WTC11 (cell line): ENCODE measurements around the gene EIF2A. TPM values are rescaled to one million over a fixed set of nuclear protein-coding genes. Genes with fewer than 3 reads are reported as not detected.

Experiments
- ATAC-seq: fragments of 200-7000 bp; cut with Tn5 transposase; 2 replicates; pipeline ENCODE4 v1.10.0; 2021; ENCODE audit warnings: mild to moderate bottlenecking, moderate library complexity
- CTCF ChIA-PET: fragments of 300-600 bp; sonication (Branson Sonifier 250); formaldehyde crosslinking; loops from one replicate; lab custom pipeline; 2021; ENCODE audit warnings: antibody characterized with exemption; lab: Charles Lee
- POLR2A ChIA-PET: fragments of 350-600 bp; sonication (Branson Sonifier 250); formaldehyde crosslinking; loops from one replicate; lab custom pipeline; 2021; ENCODE audit warnings: antibody characterized with exemption; lab: Charles Lee
- DNase-seq: peaks from one replicate; pipeline ENCODE4 v3.0.0; 2021; ENCODE audit warnings: low spot score
- H3K27ac Mint-ChIP-seq: 2 replicates; pipeline ENCODE4 v1.8.0; 2021; ENCODE audit warnings: mixed read lengths
- H3K27me3 Mint-ChIP-seq: 2 replicates; pipeline ENCODE4 v1.8.0; 2021; ENCODE audit warnings: low read depth, mild to moderate bottlenecking, moderate library complexity, mixed read lengths
- H3K36me3 Mint-ChIP-seq: 2 replicates; pipeline ENCODE4 v1.8.0; 2021; ENCODE audit warnings: mixed read lengths
- H3K4me1 Mint-ChIP-seq: 2 replicates; pipeline ENCODE4 v1.8.0; 2022; ENCODE audit warnings: mixed read lengths
- H3K4me3 Mint-ChIP-seq: 2 replicates; pipeline ENCODE4 v1.8.0; 2021; ENCODE audit warnings: mild to moderate bottlenecking, moderate library complexity, mixed read lengths
- H3K9me3 Mint-ChIP-seq: 2 replicates; pipeline ENCODE4 v1.8.0; 2021; ENCODE audit warnings: mixed read lengths
- ATF1 ChIP-seq: sonication (generic); formaldehyde crosslinking; IDR thresholded peaks from 2 replicates; pipeline ENCODE4 v1.8.1; 2023; ENCODE audit warnings: mild to moderate bottlenecking, moderate library complexity, missing genetic modification reagents
- ATF2 ChIP-seq: sonication (generic); formaldehyde crosslinking; IDR thresholded peaks from 2 replicates; pipeline ENCODE4 v1.8.1; 2022; ENCODE audit warnings: low read depth, missing genetic modification reagents, borderline replicate concordance
- CBFB ChIP-seq: sonication (generic); formaldehyde crosslinking; IDR thresholded peaks from 2 replicates; pipeline ENCODE4 v1.8.1; 2022; ENCODE audit warnings: mild to moderate bottlenecking, low read depth, missing genetic modification reagents
- CREM ChIP-seq: sonication (generic); formaldehyde crosslinking; IDR thresholded peaks from 2 replicates; pipeline ENCODE4 v1.8.1; 2022; ENCODE audit warnings: mild to moderate bottlenecking, missing genetic modification reagents, moderate library complexity
- EMX1 ChIP-seq: fragments of 250-450 bp; sonication (Bioruptor Pico); IDR thresholded peaks from 2 replicates; pipeline ENCODE4 v1.8.0; 2021; ENCODE audit warnings: mild to moderate bottlenecking
- ETV6 ChIP-seq: sonication (generic); formaldehyde crosslinking; IDR thresholded peaks from 2 replicates; pipeline ENCODE4 v1.8.1; 2022; ENCODE audit warnings: mild to moderate bottlenecking, missing genetic modification reagents
- IRF2 ChIP-seq: sonication (generic); formaldehyde crosslinking; IDR thresholded peaks from 2 replicates; pipeline ENCODE4 v1.8.0; 2022; ENCODE audit warnings: low read depth, missing genetic modification reagents, borderline replicate concordance
- KAT7 ChIP-seq: sonication (generic); formaldehyde crosslinking; IDR thresholded peaks from 2 replicates; pipeline ENCODE4 v1.8.1; 2023; ENCODE audit warnings: missing genetic modification reagents, mild to moderate bottlenecking, borderline replicate concordance
- NFE2L1 ChIP-seq: sonication (generic); formaldehyde crosslinking; IDR thresholded peaks from 2 replicates; pipeline ENCODE4 v1.8.1; 2023; ENCODE audit warnings: missing genetic modification reagents
- NFYB ChIP-seq: sonication (generic); formaldehyde crosslinking; conservative IDR thresholded peaks from 2 replicates; pipeline ENCODE4 v1.8.0; 2022; ENCODE audit warnings: low read depth, missing genetic modification reagents
- NR3C1 ChIP-seq: sonication (generic); formaldehyde crosslinking; conservative IDR thresholded peaks from 2 replicates; pipeline ENCODE4 v1.8.1; 2023; ENCODE audit warnings: low read depth, mild to moderate bottlenecking, missing genetic modification reagents
- SMAD3 ChIP-seq: sonication (generic); formaldehyde crosslinking; IDR thresholded peaks from 2 replicates; pipeline ENCODE4 v1.8.0; 2022; ENCODE audit warnings: missing genetic modification reagents, mild to moderate bottlenecking, borderline replicate concordance
- SOX15 ChIP-seq: fragments of 250-450 bp; sonication (Bioruptor Pico); IDR thresholded peaks from 2 replicates; pipeline ENCODE4 v1.9.0; 2021; ENCODE audit warnings: mild to moderate bottlenecking
- TCF7 ChIP-seq: sonication (generic); formaldehyde crosslinking; IDR thresholded peaks from 2 replicates; pipeline ENCODE4 v1.8.0; 2022; ENCODE audit warnings: mild to moderate bottlenecking, low read depth, missing genetic modification reagents, moderate library complexity
- TEAD1 ChIP-seq: sonication (generic); formaldehyde crosslinking; IDR thresholded peaks from 2 replicates; pipeline ENCODE4 v1.8.0; 2022; ENCODE audit warnings: mild to moderate bottlenecking, missing genetic modification reagents
- ZNF121 ChIP-seq: sonication (generic); formaldehyde crosslinking; IDR thresholded peaks from 2 replicates; pipeline ENCODE4 v1.8.0; 2023; ENCODE audit warnings: missing genetic modification reagents
- ZNF263 ChIP-seq: sonication (generic); formaldehyde crosslinking; IDR thresholded peaks from 2 replicates; pipeline ENCODE4 v1.8.1; 2022; ENCODE audit warnings: low read depth, mild to moderate bottlenecking, moderate library complexity, missing genetic modification reagents
- total RNA-seq: library from RNA; stranded (reverse); gene quantifications from 3 replicates; pipeline ENCODE4 v1.2.3, GENCODE V29; 2021
- TF ChIP-seq, protein P1 (sequence below): sonication (generic); formaldehyde crosslinking; IDR thresholded peaks from 2 replicates; pipeline ENCODE4 v1.8.0; 2022; ENCODE audit warnings: mild to moderate bottlenecking, missing genetic modification reagents
- TF ChIP-seq, protein P2 (sequence below): sonication (generic); formaldehyde crosslinking; IDR thresholded peaks from 2 replicates; pipeline ENCODE4 v1.8.0; 2023; ENCODE audit warnings: missing genetic modification reagents, mild to moderate bottlenecking, borderline replicate concordance
- TF ChIP-seq, protein P3 (sequence below): sonication (generic); formaldehyde crosslinking; IDR thresholded peaks from 2 replicates; pipeline ENCODE4 v1.8.0; 2022; ENCODE audit warnings: missing genetic modification reagents

Gene EIF2A
- total RNA-seq, 1 experiment from 2014 or later, result 88.4 TPM

DNA sequence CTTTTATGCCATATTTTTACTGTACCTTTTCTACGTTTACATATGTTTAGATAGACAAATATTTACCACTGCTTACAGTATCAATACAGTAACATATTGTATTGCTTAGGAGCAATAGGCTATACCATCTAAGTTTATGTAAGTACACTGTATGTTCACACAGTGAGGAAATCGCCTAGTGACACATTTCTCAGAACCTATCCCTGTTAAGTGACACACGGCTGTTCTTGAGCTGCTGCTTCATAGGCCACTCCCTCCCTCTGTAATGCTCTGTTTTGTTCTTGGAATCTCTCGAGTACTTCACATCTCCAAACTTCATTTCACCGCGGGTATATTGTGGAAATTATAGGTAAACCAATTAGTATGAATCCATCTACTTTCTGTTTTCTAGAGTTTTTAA, 43.2 kb downstream of the EIF2A start:
- Mint-ChIP-seq H3K9me3 (no peaks in the 10 kb centered on the region), H3K27ac (no peak overlapping the region), H3K36me3 (peaks cover 11% of the 10 kb centered on the region), H3K4me1 (no peaks in the 10 kb centered on the region)
- ATAC-seq, result no peak
- CTCF ChIA-PET, result no interaction called here
- POLR2A ChIA-PET, result no interaction called here
- no peak for DNase-seq
- no peak for TF ChIP-seq TCF7 (CRISPR knock-in tag)
- TF ChIP-seq ATF2, result no peak
- TF ChIP-seq, protein P1, sequence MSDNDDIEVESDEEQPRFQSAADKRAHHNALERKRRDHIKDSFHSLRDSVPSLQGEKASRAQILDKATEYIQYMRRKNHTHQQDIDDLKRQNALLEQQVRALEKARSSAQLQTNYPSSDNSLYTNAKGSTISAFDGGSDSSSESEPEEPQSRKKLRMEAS (CRISPR knock-in tag), result no peak
- TF ChIP-seq ATF1, result no peak
- no peak for TF ChIP-seq TEAD1
- TF ChIP-seq SOX15, result no peak
- TF ChIP-seq, protein P2, sequence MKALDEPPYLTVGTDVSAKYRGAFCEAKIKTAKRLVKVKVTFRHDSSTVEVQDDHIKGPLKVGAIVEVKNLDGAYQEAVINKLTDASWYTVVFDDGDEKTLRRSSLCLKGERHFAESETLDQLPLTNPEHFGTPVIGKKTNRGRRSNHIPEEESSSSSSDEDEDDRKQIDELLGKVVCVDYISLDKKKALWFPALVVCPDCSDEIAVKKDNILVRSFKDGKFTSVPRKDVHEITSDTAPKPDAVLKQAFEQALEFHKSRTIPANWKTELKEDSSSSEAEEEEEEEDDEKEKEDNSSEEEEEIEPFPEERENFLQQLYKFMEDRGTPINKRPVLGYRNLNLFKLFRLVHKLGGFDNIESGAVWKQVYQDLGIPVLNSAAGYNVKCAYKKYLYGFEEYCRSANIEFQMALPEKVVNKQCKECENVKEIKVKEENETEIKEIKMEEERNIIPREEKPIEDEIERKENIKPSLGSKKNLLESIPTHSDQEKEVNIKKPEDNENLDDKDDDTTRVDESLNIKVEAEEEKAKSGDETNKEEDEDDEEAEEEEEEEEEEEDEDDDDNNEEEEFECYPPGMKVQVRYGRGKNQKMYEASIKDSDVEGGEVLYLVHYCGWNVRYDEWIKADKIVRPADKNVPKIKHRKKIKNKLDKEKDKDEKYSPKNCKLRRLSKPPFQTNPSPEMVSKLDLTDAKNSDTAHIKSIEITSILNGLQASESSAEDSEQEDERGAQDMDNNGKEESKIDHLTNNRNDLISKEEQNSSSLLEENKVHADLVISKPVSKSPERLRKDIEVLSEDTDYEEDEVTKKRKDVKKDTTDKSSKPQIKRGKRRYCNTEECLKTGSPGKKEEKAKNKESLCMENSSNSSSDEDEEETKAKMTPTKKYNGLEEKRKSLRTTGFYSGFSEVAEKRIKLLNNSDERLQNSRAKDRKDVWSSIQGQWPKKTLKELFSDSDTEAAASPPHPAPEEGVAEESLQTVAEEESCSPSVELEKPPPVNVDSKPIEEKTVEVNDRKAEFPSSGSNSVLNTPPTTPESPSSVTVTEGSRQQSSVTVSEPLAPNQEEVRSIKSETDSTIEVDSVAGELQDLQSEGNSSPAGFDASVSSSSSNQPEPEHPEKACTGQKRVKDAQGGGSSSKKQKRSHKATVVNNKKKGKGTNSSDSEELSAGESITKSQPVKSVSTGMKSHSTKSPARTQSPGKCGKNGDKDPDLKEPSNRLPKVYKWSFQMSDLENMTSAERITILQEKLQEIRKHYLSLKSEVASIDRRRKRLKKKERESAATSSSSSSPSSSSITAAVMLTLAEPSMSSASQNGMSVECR (CRISPR knock-in tag), result no peak
- TF ChIP-seq EMX1, result no peak
- no peak for TF ChIP-seq IRF2 (CRISPR knock-in tag)
- TF ChIP-seq NFYB (CRISPR knock-in tag), result no peak
- TF ChIP-seq NR3C1, result no peak
- TF ChIP-seq, protein P3, sequence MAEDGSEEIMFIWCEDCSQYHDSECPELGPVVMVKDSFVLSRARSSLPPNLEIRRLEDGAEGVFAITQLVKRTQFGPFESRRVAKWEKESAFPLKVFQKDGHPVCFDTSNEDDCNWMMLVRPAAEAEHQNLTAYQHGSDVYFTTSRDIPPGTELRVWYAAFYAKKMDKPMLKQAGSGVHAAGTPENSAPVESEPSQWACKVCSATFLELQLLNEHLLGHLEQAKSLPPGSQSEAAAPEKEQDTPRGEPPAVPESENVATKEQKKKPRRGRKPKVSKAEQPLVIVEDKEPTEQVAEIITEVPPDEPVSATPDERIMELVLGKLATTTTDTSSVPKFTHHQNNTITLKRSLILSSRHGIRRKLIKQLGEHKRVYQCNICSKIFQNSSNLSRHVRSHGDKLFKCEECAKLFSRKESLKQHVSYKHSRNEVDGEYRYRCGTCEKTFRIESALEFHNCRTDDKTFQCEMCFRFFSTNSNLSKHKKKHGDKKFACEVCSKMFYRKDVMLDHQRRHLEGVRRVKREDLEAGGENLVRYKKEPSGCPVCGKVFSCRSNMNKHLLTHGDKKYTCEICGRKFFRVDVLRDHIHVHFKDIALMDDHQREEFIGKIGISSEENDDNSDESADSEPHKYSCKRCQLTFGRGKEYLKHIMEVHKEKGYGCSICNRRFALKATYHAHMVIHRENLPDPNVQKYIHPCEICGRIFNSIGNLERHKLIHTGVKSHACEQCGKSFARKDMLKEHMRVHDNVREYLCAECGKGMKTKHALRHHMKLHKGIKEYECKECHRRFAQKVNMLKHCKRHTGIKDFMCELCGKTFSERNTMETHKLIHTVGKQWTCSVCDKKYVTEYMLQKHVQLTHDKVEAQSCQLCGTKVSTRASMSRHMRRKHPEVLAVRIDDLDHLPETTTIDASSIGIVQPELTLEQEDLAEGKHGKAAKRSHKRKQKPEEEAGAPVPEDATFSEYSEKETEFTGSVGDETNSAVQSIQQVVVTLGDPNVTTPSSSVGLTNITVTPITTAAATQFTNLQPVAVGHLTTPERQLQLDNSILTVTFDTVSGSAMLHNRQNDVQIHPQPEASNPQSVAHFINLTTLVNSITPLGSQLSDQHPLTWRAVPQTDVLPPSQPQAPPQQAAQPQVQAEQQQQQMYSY (CRISPR knock-in tag), result no peak
- no peak for TF ChIP-seq SMAD3 (CRISPR knock-in tag)
- TF ChIP-seq ZNF121 (CRISPR knock-in tag), result no peak
- no peak for TF ChIP-seq CREM (CRISPR knock-in tag)
- TF ChIP-seq ETV6, result no peak
- TF ChIP-seq KAT7 (CRISPR knock-in tag), result no peak
- no peak for TF ChIP-seq NFE2L1 (CRISPR knock-in tag)
- TF ChIP-seq CBFB (CRISPR knock-in tag), result no peak
- no peak for TF ChIP-seq ZNF263 (CRISPR knock-in tag)
- TF ChIP-seq, all 79 proteins: peak for 0
- no peak overlapping the region for H3K4me3 Mint-ChIP-seq
- H3K27me3 Mint-ChIP-seq, result no peaks in the 10 kb centered on the region
